Renal pelvis (tissue), 4 donors: ENCODE measurements around the gene PACS1. TPM values are rescaled to one million over a fixed set of nuclear protein-coding genes. Genes with fewer than 3 reads are reported as not detected.
"Not testable (repeated sequence)": the region's sequence is repeated elsewhere in the genome, so short reads cannot be mapped to it uniquely, and the experiment has no call there.

ENCODE experiments used
- DNase-seq: peaks from one replicate; pipeline ENCODE4 v3.0.0-alpha.2; 2013
- polyA plus RNA-seq, 3 donors: library from polyadenylated mRNA; unstranded; fragments of 120-200 nt; gene quantifications; one replicate each; pipeline ENCODE4 v1.2.1, GENCODE V29; 2013; ENCODE audit not compliant: insufficient read length in 3 of 3

Gene PACS1
- polyA plus RNA-seq, 3 donors: 46.0 to 53.7 (median 49.2) TPM

DNA sequence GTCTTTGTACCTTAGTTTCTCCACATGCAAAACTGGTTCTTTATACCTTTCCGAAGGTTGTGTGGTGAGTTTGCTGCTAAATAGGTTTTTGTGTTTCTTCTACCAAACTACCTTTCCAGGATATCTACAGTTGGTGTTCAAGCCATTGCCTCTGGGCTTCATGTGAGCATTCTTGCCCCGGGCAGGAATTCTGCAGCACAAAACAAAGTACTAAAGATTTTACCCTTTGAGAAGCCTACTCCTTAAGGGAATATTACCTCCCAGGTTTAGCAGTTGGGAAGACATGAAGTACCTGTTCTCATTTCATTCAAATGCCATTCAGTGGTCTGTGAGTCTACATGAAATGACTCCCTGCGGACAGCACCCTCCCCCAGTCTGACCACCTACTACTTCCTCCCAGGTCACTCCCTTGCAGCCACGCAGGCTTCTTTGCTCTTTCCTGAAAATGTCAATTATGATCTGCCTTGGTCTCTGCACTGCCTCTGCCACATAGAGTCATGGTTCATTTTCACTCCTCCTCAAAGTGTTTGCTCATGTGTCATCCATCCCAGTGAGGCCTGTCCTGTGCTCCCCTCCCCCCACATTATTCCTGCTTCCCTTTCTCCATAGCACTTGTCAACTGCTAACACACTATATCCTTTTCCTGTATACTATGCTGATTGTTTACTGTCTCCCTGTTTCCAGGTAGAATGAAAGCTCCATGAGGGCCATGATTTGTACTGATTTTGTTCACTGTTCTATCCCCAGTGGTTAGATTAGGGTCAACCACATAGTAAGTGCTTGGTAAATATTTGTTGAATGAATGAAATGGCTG, 36.9 kb downstream of the PACS1 start:
- DNase-seq: no peak

DNA sequence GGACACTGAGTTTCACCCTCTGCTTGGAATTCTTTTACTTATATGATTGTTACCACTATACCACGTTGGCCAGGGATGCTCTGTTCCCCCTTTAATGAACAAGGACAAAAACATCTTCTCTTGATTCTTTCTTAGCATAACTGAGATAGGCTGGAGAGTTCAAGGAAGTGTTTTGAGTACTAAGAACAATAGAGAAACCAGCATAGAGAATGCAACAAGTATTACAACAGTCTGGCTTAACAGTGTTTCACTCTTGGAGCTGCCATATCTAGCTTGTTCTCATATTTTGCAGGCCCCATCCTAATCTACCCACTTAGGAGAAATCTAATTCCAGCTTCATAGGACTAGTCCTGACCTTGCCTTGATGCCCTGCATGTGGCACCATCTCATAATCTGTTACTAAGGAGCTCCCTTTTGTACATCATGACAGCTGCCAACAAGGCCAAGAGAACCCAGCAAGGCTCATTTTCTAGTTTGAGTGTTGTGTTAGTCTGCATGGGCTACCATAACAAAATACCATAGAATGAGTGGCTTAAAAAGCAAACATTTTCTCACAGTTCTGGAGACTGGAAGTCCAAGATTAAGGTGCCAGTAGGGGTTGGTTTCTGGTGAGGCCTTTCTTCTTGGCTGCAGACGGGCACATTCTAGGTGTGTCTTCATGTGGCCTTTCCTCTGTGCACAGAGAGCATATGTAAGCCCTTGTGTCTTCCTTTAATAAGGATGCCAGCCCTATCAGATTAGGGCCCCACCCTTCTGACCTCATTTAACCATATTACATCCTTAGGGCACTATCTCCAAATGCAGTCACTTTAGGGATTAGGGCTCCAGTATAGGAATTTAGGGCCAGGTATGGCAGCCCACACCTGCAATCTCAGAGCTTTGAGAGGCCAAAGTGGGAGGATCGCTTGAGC, 37.8 kb downstream of the PACS1 start:
- DNase-seq: no peak

DNA sequence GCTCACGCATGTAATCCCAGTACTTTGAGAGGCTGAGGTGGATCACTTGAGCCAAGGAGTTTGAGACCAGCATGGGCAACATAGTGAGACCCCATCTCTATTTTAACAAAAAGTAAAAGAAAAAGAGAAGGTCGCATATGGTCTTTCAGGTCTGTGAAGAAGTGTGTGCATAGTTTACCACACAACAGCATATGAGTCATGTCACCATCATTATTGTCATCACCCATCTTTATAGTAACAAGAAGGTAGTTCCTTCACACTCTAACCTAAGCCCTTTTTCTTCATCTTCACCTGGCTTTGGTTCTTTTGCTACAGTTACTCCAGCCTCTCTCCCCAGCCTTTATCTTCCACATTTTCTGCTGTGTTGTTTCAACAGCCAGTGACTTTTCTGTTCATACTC, 39.2 kb downstream of the PACS1 start:
- DNase-seq: no peak

DNA sequence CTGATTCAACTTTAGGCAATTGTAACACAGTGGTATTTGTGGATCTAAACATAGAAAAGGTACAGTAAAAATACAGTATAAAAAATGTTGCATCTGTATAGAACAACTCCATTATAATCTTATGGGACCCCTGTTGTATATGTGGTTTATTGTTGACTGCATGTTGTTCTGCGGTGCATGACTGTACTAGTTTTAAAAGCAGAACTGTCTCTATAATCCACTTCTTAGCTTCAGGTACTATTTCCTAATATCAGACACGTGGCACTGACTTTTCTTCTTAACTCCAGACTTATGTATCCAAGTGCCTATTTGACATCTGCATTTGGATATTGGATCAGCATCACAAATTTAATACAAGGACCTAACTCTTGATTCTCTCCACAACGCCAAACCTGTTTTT, 41.1 kb downstream of the PACS1 start:
- no peak for DNase-seq

DNA sequence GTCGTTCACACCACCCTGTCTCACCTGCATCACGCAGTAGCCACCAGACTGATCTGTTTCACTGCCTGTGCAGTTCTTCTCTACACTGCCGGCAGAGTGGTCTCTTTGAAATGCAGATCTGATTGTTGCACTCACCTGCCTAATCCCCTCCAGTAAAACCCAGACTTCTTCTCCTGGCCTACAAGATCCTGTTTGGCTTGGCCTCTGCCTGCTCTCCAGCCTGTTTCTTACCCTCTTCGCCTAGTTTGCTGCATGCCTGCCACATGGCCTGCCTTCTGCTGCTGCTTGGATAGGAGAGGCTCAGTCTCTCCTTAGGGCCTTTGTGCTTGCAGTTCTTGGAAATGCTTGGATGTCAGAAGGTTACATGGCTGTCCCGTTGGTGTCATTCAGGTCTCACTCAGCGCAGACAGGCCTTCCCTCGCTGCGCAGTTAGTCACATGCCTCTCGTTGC, 42.0 kb downstream of the PACS1 start:
- no peak for DNase-seq

DNA sequence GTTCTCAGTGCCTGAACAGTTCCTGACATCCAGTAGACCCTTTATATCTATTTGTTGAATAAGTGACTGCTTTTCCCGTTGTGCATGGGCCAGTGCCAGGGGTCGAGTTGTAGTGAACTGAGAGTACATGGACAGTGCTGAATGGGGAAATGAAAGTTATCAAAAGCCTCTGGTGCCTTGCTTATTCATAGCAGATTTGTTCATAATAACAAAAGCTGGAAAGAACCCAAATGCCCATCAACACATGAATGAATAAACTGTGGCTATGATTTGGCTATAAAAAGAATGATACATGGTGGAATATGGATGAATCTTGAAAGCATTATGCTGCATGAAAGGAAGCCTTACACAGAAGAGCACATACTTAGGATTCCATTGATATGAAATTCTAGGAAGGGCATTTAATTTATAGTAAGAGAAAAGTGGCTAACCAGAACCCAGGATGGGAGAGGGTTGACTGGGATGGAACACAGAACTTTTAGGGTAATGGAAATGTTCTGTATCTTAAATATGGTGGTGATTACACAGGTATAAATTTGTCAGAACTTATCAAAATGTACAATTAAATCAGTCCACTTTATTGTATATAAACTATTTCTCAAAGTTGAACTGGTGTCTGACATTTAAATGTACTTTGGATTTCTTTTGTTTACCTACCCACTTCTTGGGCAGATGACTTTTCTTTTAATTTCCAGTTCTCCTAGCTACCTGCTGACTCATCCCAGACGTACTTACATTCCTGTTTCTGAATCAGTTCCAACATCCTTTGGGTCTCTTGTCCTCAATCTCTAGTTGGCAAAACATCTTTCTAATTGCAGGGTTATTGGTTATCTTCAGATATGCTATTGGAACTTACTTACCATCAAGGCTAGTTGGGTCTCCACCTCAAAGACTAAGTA, 42.8 kb downstream of the PACS1 start:
- no peak for DNase-seq

DNA sequence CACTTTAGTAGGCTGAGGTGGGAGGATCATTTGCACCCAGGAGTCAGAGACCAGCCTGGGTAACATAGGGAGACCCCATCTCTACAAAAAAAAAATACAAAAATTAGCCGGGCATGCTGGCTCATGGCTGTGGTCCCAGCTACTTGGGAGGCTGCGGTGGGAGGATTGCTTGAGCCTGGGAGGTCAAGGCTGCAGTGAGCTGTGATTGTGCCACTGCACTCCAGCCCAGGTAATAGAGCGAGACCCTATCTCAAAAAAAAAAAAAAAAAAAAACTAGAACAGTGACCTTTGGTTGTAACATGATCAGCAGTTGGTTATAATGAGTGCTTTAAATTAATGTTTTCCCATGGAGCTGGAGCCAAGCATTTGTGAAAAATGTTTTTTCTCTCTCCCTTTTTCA, 44.9 kb downstream of the PACS1 start:
- not testable (repeated sequence) for DNase-seq

DNA sequence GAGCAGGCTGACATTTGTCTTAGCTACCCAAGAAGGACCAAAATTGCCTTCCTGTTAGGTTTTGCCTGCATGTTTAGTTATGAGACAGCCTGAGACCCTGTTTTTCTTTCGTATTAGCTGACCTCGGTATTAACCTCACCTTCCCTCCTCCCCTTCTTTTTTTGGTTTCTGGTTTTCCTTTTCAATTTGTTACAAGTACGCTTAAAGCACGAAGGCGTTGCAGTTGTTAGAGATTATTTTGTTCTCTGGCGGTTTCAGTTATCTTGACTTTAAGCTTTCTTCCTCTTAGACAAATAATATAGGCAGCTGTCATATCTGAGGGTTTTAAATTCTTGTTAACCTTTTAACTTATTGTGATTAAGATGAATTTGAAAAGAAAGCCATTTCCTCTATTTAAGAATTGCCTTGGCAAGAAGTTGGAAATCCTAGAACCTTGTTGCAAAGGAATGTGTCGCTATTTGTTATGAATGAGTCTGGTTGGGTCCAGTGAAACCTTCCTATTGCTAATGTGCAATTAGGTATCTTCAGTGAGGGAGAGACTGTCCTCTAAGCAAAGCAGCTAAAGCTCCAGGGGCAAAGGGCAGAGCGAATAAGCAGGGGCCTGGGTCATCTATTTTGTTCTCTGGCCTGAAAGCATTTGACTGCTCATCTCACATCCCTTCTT, 45.7 kb downstream of the PACS1 start:
- no peak for DNase-seq

DNA sequence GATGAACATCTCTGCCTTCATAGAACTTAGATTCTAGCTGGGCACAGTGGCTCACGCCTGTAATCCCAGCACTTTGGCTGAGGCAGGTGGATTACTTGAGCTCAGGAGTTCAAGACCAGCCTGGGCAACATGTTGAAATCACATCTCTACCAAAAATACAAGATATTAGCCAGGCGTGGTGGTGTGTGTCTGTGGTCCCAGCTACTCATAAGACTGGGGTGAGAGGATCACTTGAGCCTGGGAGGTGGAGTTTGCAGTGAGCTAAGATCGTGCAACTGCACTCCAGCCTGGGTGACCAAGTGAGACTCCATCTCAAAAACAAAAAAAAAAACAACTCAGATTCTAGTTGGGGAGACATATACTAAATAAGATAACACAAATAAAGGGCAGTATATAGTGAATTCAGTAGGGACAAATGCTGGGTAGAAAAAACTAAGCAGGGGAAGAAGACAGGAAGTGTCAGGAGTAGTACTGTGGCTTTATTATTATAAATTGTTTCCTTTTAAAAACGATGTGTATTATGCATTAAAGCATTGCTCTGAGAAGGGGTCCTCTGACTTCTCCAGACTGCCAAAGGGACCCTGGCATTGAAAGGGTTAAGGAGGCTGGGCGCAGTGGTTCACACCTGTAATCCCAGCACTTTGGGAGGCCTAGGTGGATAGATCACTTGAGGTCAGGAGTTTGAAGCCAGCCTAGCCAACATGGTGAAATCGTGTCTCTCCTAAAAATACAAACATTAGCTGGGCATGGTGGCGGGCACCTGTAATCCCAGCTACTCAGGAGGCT, 46.7 kb downstream of the PACS1 start:
- no peak for DNase-seq

DNA sequence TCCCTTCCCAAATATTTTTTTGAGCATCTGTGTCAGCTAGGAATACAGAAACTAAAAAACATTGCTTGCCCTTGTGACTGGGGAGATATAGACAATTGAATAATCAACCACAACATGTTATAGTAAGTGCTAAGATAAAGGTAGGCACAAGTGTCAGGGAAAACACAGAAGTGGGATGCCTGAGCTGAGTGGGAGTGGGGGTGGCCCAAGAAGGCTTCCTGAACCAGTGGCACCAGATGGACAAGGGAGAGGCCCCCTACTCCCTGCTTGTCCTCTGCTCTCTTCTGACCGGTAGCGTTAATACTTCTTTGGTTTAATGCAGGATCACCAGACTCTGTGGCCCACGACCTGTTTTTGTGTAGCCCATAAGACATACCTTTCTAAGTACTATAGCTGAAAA, 48.8 kb downstream of the PACS1 start:
- no peak for DNase-seq

DNA sequence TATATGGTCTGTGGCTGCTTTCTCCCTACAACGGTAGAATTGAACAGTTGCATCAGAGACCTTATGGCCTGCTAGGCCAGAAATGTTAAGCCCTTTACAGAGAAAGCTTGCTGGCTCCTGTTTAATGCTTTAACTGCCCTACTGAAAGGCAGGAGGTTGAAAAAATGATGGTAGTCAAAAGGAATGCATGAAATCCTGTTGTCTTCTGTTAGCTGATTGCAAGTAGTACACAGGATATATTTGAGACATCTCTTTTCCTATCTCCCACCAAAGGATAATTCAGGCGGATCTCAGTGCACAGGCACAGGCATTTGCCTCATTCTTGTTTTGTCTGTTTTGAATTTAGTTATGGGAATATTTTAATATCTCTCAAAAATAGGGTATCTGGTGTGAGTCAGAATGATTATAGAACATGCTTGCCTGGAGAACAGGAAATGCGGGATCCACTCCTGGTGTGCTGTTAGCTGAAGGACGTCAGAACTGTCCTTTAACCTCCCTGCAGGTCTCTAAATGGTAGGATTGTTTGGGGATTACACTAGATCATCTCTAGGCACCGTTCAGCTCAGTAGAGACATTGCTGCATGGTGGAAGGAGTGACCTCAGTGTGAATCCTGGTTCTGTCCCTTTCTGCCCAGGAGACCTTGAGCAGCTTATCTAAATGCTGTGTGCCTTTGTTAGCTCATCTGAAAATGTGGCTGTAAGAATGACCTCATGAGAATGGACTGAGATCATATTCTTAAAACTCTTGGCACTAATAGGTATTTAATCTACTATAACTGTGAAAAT, 49.5 kb downstream of the PACS1 start:
- no peak for DNase-seq

DNA sequence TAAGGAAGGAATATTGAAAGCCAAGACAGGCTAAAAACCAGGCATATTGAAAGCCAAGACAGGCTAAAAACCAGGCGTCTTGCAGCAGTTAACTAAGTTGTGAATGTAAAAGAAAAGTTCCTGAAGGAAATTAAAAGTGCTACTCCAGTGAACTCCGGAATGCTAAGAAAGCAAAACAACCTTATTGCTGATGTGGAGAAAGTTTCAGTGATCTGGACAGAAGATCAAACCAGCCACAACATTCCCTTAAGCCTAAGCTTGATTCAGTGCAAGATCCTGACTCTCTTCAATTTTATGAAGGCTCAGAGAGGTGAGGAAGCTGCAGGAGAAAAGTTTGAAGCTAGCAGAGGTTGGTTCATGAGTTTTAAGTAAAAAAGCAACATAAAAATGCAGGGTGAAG, 51.4 kb downstream of the PACS1 start:
- DNase-seq: no peak

DNA sequence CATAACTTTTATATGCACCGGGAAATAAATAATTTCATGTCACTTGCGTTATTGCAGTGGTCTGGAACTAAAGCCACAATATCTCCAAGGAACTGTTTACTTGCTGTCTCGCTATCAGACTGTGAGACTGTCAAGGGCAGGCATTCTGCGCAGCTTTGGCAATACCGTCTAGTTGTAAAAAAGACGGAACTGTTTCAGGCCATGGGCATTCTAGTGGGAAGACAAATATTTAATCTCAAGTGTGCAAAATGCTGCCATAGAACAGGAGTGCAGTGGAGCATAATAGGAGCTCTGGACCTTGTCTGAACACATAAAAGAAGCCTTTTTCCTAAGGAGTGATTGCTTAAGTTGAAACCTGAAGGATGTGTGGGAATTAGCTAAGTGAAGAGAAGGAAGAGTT, 53.8 kb downstream of the PACS1 start:
- DNase-seq: no peak

DNA sequence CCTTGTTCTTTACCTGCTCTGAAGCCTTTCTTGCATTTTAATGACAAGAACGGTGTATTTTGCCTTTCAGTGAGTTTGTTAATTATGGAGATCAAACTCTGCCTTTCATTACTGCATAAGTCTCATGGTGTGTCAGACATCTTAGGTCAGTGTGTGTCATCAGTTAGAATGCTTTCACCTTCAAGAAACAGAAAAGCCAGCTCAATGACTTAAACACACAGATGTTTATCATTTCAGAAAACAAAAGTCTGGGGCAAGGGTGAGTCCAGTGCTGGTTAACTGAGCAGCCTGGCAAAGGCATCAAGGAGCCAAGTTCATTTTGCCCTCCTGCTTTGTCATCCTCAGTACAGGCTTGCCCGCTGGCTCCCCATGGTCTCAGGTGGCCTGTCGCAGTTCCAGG, 54.5 kb downstream of the PACS1 start:
- DNase-seq: no peak

DNA sequence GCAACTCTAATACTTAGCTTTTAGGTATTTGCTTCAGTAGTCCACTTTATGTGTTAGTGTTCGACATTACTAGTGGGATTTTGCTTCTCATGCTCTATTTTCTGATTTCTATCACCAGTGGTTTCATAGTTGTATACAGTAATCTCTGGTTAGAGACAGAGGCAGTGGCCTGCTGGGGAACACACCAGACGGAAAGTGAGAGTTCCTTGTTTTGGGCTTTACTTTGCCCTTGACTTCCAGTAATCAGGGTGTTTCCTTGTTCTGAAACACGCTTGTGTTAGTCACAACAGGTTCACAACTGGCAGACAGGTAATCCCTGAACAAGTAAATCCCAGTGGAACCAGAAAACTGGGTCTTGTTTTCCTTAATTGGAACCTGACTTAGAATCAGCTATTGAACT, 56.0 kb downstream of the PACS1 start:
- no peak for DNase-seq

DNA sequence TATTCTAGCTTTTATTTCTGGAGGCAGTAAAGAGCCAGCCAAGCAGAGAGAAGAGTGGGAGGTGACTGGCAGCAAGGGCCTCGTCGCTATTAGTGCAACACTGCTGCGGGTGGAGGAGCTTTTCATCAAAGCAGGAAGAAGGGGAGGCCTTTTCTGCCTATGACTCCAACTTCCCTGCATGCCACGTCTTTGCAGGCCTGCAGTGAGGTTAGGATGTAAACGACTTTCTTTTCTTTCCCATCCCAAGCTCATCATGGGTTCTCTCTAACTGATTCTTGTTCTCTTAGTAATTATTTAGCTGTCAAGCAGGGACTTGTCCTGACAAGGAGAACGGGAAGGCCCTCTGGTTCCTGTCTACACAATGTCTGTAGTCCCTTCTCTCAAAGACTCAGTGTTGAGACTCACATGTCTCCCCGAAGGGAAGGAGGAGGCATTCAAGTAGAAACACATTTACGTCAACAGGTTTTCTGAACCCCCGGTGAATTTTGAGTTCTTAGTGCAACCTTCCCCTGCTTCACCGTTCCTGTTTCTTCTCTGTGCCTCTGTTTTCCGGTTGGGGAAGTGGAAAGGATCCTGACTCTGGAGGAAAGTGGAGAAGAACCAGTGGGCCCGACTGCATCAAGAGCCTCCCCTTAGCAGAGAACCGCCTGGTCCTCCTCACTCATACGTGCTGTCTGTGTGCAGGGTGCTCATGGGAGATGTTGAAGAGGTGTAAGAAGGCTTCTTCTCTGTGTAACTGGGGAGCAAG, 56.9 kb downstream of the PACS1 start:
- peak; percentile 63 for DNase-seq

DNA sequence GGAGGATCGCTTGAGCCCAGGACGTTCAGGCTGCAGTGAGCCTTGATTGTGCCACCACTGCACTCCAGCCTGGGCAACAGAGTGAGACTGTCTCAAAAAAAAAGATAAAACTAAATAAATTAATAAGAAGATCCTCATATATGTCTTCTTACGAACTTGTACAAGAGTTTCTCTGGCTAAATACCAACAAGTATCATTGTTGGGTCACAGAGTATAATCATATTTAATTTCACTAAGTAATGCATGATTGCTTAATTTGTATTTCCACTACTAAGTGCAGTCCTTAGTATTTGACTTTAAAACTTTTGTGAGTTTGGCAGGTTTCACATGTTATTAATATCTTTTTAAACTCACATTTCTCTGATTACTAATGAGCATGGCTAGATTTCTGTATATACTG, 60.9 kb downstream of the PACS1 start:
- no peak for DNase-seq

DNA sequence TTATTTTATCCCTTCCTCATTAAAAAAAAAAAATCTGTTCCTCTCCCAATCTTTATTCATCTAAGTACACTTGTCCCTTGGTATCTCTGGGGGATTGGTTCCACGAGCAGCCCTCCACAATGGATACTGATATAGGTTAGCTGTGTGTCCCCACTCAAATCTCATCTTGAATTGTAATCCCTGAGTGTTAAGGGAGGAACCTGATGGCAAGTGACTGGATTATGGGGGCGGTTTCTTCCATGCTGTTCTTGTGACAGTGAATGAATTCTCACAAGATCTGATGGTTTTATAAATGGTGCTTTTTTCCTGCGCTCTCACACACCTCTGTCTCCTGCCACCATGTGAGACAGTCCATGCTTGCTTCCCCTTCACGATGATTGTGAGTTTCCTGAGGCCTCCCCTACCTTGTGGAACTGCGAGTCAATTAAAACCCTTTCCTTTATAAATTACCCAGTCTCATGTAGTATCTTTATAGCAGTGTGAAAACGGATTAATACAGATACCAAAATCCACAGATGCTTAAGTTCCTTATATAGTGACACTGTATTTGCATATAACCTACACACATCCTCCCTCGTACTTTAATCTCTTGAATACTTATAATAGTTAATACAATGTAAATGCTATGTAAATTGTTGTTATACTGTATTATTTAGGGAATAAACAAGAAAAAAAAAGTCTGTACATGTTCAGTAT, 62.0 kb downstream of the PACS1 start:
- DNase-seq: no peak
